Measurements from ENCODE around the gene CCL8.

CCL8 gene

GRCh38 chr17:34301986-34302385 lies 17.2 kb upstream of the CCL8 start:
- Histone ChIP-seq H3K27me3 (ENCODE audit: control insufficient read depth, low read length) (no peaks in the 10 kb centered on the region), H3K4me3 (ENCODE audit: low read length) (no peak overlapping the region), H4K20me1 (ENCODE audit: control insufficient read depth, insufficient read depth, low read depth, low read length) (no peaks in the 10 kb centered on the region), H3K9me3 (ENCODE audit: control insufficient read depth, insufficient read depth, low read length) (no peaks in the 10 kb centered on the region), H3K4me1 (ENCODE audit: control insufficient read depth, low read length) (no peaks in the 10 kb centered on the region), H3F3A (ENCODE audit: control insufficient read depth, insufficient read depth) (no peaks in the 10 kb centered on the region), H3K4me2 (ENCODE audit: low read length) (no peak overlapping the region), H3K36me3 (ENCODE audit: control insufficient read depth, low read length) (no peaks in the 10 kb centered on the region), H3K9me2 (replicated peaks; ENCODE audit: control insufficient read depth, low read length) (no peaks in the 10 kb centered on the region), H3K79me2 (ENCODE audit: control insufficient read depth, low read length) (no peaks in the 10 kb centered on the region), H3K27ac (ENCODE audit: low read depth, low read length) (no peak overlapping the region)
- TF ChIP-seq EZH2phosphoT487 (IDR thresholded peaks at IDR 0.05; ENCODE audit: borderline replicate concordance, low read length) (no peak), CTCF (IDR thresholded peaks at IDR 0.05; ENCODE audit: low read depth, low read length, poor library complexity, severe bottlenecking) (no peak)

- Histone ChIP-seq H3K27ac (ENCODE audit: low read depth, low read length) (no peak overlapping the region), H3K4me1 (ENCODE audit: control insufficient read depth, low read length) (no peaks in the 10 kb centered on the region), H3K9me2 (replicated peaks; ENCODE audit: control insufficient read depth, low read length) (no peaks in the 10 kb centered on the region), H3K36me3 (ENCODE audit: control insufficient read depth, low read length) (no peaks in the 10 kb centered on the region), H3F3A (ENCODE audit: control insufficient read depth, insufficient read depth) (no peaks in the 10 kb centered on the region), H3K4me3 (ENCODE audit: low read length) (no peak overlapping the region), H3K9me3 (ENCODE audit: control insufficient read depth, insufficient read depth, low read length) (no peaks in the 10 kb centered on the region), H4K20me1 (ENCODE audit: control insufficient read depth, insufficient read depth, low read depth, low read length) (no peaks in the 10 kb centered on the region), H3K79me2 (ENCODE audit: control insufficient read depth, low read length) (no peaks in the 10 kb centered on the region), H3K27me3 (ENCODE audit: control insufficient read depth, low read length) (no peaks in the 10 kb centered on the region), H3K4me2 (ENCODE audit: low read length) (no peak overlapping the region)
- TF ChIP-seq CTCF (IDR thresholded peaks at IDR 0.05; ENCODE audit: low read depth, low read length, poor library complexity, severe bottlenecking) = no peak
- TF ChIP-seq EZH2phosphoT487 (IDR thresholded peaks at IDR 0.05; ENCODE audit: borderline replicate concordance, low read length) = no peak
Observed at GRCh38 chr17:34302636-34303035, 16.6 kb upstream of the CCL8 start.

GRCh38 chr17:34303606-34304005 lies 15.6 kb upstream of the CCL8 start:
- H3K79me2 ChIP-seq (ENCODE audit: control insufficient read depth, low read length) = no peaks in the 10 kb centered on the region
- no peak overlapping the region for H3K4me2 ChIP-seq (ENCODE audit: low read length)
- no peaks in the 10 kb centered on the region; the same call in 1 of the 2 replicates for H3K27me3 ChIP-seq (ENCODE audit: control insufficient read depth, low read length)
- no peaks in the 10 kb centered on the region for H3K9me2 ChIP-seq (replicated peaks; ENCODE audit: control insufficient read depth, low read length)
- H3K36me3 ChIP-seq (ENCODE audit: control insufficient read depth, low read length) = no peaks in the 10 kb centered on the region
- TF ChIP-seq CTCF (IDR thresholded peaks at IDR 0.05; ENCODE audit: low read depth, low read length, poor library complexity, severe bottlenecking) (no peak), EZH2phosphoT487 (IDR thresholded peaks at IDR 0.05; ENCODE audit: borderline replicate concordance, low read length) (no peak)
- no peaks in the 10 kb centered on the region for H3F3A ChIP-seq (ENCODE audit: control insufficient read depth, insufficient read depth)
- no peaks in the 10 kb centered on the region for H3K9me3 ChIP-seq (ENCODE audit: control insufficient read depth, insufficient read depth, low read length)
- no peak overlapping the region for H3K27ac ChIP-seq (ENCODE audit: low read depth, low read length)
- H3K4me3 ChIP-seq (ENCODE audit: low read length) = no peak overlapping the region
- H4K20me1 ChIP-seq (ENCODE audit: control insufficient read depth, insufficient read depth, low read depth, low read length) = no peaks in the 10 kb centered on the region
- no peaks in the 10 kb centered on the region for H3K4me1 ChIP-seq (ENCODE audit: control insufficient read depth, low read length)

GRCh38 chr17:34305061-34305460 lies 14.2 kb upstream of the CCL8 start:
- Histone ChIP-seq H3K4me2 (ENCODE audit: low read length) (no peak overlapping the region), H4K20me1 (ENCODE audit: control insufficient read depth, insufficient read depth, low read depth, low read length) (no peaks in the 10 kb centered on the region), H3K9me2 (replicated peaks; ENCODE audit: control insufficient read depth, low read length) (no peaks in the 10 kb centered on the region), H3K36me3 (ENCODE audit: control insufficient read depth, low read length) (no peaks in the 10 kb centered on the region), H3K4me1 (ENCODE audit: control insufficient read depth, low read length) (no peaks in the 10 kb centered on the region), H3K27me3 (ENCODE audit: control insufficient read depth, low read length) (no peaks in the 10 kb centered on the region; the same call in 1 of the 2 replicates), H3K27ac (ENCODE audit: low read depth, low read length) (no peak overlapping the region), H3K9me3 (ENCODE audit: control insufficient read depth, insufficient read depth, low read length) (no peaks in the 10 kb centered on the region), H3K4me3 (ENCODE audit: low read length) (no peak overlapping the region), H3K79me2 (ENCODE audit: control insufficient read depth, low read length) (no peaks in the 10 kb centered on the region), H3F3A (ENCODE audit: control insufficient read depth, insufficient read depth) (no peaks in the 10 kb centered on the region)
- no peak for TF ChIP-seq EZH2phosphoT487 (IDR thresholded peaks at IDR 0.05; ENCODE audit: borderline replicate concordance, low read length)
- no peak for TF ChIP-seq CTCF (IDR thresholded peaks at IDR 0.05; ENCODE audit: low read depth, low read length, poor library complexity, severe bottlenecking)
